Mononuclear cell (primary cell): ENCODE results near the gene NHLRC2. TPM values are rescaled to one million over a fixed set of nuclear protein-coding genes. Genes with fewer than 3 reads are reported as not detected.

Experiments used
- H3K27me3 ChIP-seq: 2 replicates; pipeline ENCODE4 v1.6.0; 2011; ENCODE audit warnings: low read length, control low read depth; ENCODE audit not compliant: insufficient read depth
- H3K4me1 ChIP-seq: 2 replicates; pipeline ENCODE4 v1.5.1; 2011; ENCODE audit warnings: mild to moderate bottlenecking, low read length, control low read depth; ENCODE audit not compliant: insufficient read depth
- H3K4me3 ChIP-seq: 2 replicates; pipeline ENCODE4 v1.5.1; 2011; ENCODE audit warnings: mild to moderate bottlenecking, low read length, moderate library complexity
- H3K9me3 ChIP-seq: 2 replicates; pipeline ENCODE4 v1.5.1; 2011; ENCODE audit warnings: low read depth, mild to moderate bottlenecking, control low read depth, low read length
- total RNA-seq: library from RNA; depleted of rRNA; stranded (reverse); fragments of >200 nt; gene quantifications from one replicate; pipeline ENCODE4 v1.2.3, GENCODE V29; 2012

NHLRC2 gene
- total RNA-seq, 1 donor: 6.0 TPM

GRCh38 chr10:113849140-113849803 lies 5.2 kb upstream of the NHLRC2 start:
- no peaks in the 10 kb centered on the region for H3K27me3 ChIP-seq
- H3K9me3 ChIP-seq: no peaks in the 10 kb centered on the region
- peaks cover 17% of the 10 kb centered on the region for H3K4me1 ChIP-seq
- H3K4me3 ChIP-seq: no peak overlapping the region

- peaks cover 13% of the 10 kb centered on the region for H3K4me1 ChIP-seq
- H3K9me3 ChIP-seq: no peaks in the 10 kb centered on the region
- no peaks in the 10 kb centered on the region for H3K27me3 ChIP-seq
- no peak overlapping the region for H3K4me3 ChIP-seq
Measured at GRCh38 chr10:113849946-113850345, 4.5 kb upstream of the NHLRC2 start.

- H3K4me1 ChIP-seq: peaks cover 25% of the 10 kb centered on the region
- no peaks in the 10 kb centered on the region for H3K9me3 ChIP-seq
- peak overlapping the region; percentile 73 for H3K4me3 ChIP-seq
- H3K27me3 ChIP-seq: no peaks in the 10 kb centered on the region
Measured at GRCh38 chr10:113853578-113854012, 866 bp upstream of the NHLRC2 start.

GRCh38 chr10:113854761-113855588 lies 514 bp downstream of the NHLRC2 start:
- H3K27me3 ChIP-seq: no peaks in the 10 kb centered on the region
- peak overlapping the region; percentile 73 for H3K4me3 ChIP-seq
- peaks cover 28% of the 10 kb centered on the region for H3K4me1 ChIP-seq
- no peaks in the 10 kb centered on the region for H3K9me3 ChIP-seq

GRCh38 chr10:113856563-113856962 lies 2.1 kb downstream of the NHLRC2 start:
- Histone ChIP-seq H3K4me3 (no peak overlapping the region), H3K9me3 (no peaks in the 10 kb centered on the region), H3K4me1 (peaks cover 27% of the 10 kb centered on the region)

GRCh38 chr10:113857210-113857609 lies 2.7 kb downstream of the NHLRC2 start:
- Histone ChIP-seq H3K4me1 (peaks cover 21% of the 10 kb centered on the region), H3K27me3 (no peaks in the 10 kb centered on the region), H3K9me3 (no peaks in the 10 kb centered on the region), H3K4me3 (no peak overlapping the region)

More at GRCh38 chr10:113856563-113856962, 2.1 kb downstream of the NHLRC2 start:
- H3K27me3 ChIP-seq: no peaks in the 10 kb centered on the region

GRCh38 chr10:113858541-113858940 lies 4.1 kb downstream of the NHLRC2 start:
- Histone ChIP-seq H3K4me3 (no peak overlapping the region), H3K9me3 (no peaks in the 10 kb centered on the region), H3K4me1 (peaks cover 18% of the 10 kb centered on the region), H3K27me3 (no peaks in the 10 kb centered on the region)

GRCh38 chr10:113859261-113859660 lies 4.8 kb downstream of the NHLRC2 start:
- Histone ChIP-seq H3K9me3 (no peaks in the 10 kb centered on the region), H3K27me3 (no peaks in the 10 kb centered on the region), H3K4me1 (peaks cover 16% of the 10 kb centered on the region), H3K4me3 (no peak overlapping the region)

GRCh38 chr10:113865901-113866300 lies 11.4 kb downstream of the NHLRC2 start:
- H3K4me1 ChIP-seq: peaks cover 18% of the 10 kb centered on the region
- H3K4me3 ChIP-seq: no peak overlapping the region
- no peaks in the 10 kb centered on the region for H3K9me3 ChIP-seq
- no peaks in the 10 kb centered on the region for H3K27me3 ChIP-seq

GRCh38 chr10:113866551-113867394 lies 12.3 kb downstream of the NHLRC2 start:
- Histone ChIP-seq H3K4me1 (peaks cover 18% of the 10 kb centered on the region), H3K4me3 (no peak overlapping the region), H3K27me3 (no peaks in the 10 kb centered on the region), H3K9me3 (no peaks in the 10 kb centered on the region)

- Histone ChIP-seq H3K9me3 (no peaks in the 10 kb centered on the region), H3K4me1 (peaks cover 18% of the 10 kb centered on the region), H3K27me3 (no peaks in the 10 kb centered on the region), H3K4me3 (no peak overlapping the region)
Measured at GRCh38 chr10:113867904-113868303, 13.4 kb downstream of the NHLRC2 start.

GRCh38 chr10:113869789-113870188 lies 15.3 kb downstream of the NHLRC2 start:
- Histone ChIP-seq H3K9me3 (no peaks in the 10 kb centered on the region), H3K27me3 (no peaks in the 10 kb centered on the region), H3K4me1 (peaks cover 12% of the 10 kb centered on the region), H3K4me3 (no peak overlapping the region)

GRCh38 chr10:113872139-113873030 lies 17.9 kb downstream of the NHLRC2 start:
- peaks cover 5% of the 10 kb centered on the region for H3K4me1 ChIP-seq
- H3K4me3 ChIP-seq: no peak overlapping the region
- H3K27me3 ChIP-seq: no peaks in the 10 kb centered on the region
- H3K9me3 ChIP-seq: no peaks in the 10 kb centered on the region

- Histone ChIP-seq H3K9me3 (no peaks in the 10 kb centered on the region), H3K4me3 (no peak overlapping the region), H3K27me3 (no peaks in the 10 kb centered on the region), H3K4me1 (no peaks in the 10 kb centered on the region)
Measured at GRCh38 chr10:113875212-113875611, 20.8 kb downstream of the NHLRC2 start.
